Spinal cord (tissue), 10 donors: ENCODE data around the gene WDR27. TPM values are rescaled to one million over a fixed set of nuclear protein-coding genes. Genes with fewer than 3 reads are reported as not detected.
"Not testable (repeated sequence)": the region's sequence is repeated elsewhere in the genome, so short reads cannot be mapped to it uniquely, and the experiment has no call there.

Experiments used
- DNase-seq, 6 donors: peaks; one replicate each; pipeline versions ENCODE4 v3.0.0 to v3.0.0-alpha.2; 2013 to 2015; ENCODE audit warnings: low spot score in 6 of 6, low read depth in 4 of 6
- H3K27ac ChIP-seq: one replicate; pipeline ENCODE4 v1.5.1; 2013; ENCODE audit warnings: low read depth, low read length, control low read depth
- H3K27me3 ChIP-seq: one replicate; pipeline ENCODE4 v1.6.1; 2013; ENCODE audit warnings: low read length; ENCODE audit not compliant: control insufficient read depth, insufficient read depth
- H3K36me3 ChIP-seq: one replicate; pipeline ENCODE4 v1.6.1; 2013; ENCODE audit warnings: low read length; ENCODE audit not compliant: control insufficient read depth, insufficient read depth
- H3K4me1 ChIP-seq: one replicate; pipeline ENCODE4 v1.6.1; 2013; ENCODE audit warnings: low read length; ENCODE audit not compliant: control insufficient read depth, insufficient read depth
- H3K4me3 ChIP-seq: one replicate; pipeline ENCODE4 v1.5.1; 2013; ENCODE audit warnings: low read depth, low read length, control low read depth
- H3K9me3 ChIP-seq: one replicate; pipeline ENCODE4 v1.6.1; 2013; ENCODE audit warnings: low read length; ENCODE audit not compliant: control insufficient read depth, insufficient read depth
- WGBS: methylation state at CpG from one replicate; pipeline ENCODE4 v1.1.5; 2013; ENCODE audit warnings: missing lambda C conversion rate; ENCODE audit not compliant: insufficient coverage; 5-methylcytosine and 5-hydroxymethylcytosine counted together
- polyA plus RNA-seq, 2 donors: library from polyadenylated mRNA; unstranded; fragments of 120-200 nt; gene quantifications; one replicate each; pipeline ENCODE4 v1.2.1, GENCODE V29; 2013; ENCODE audit not compliant: insufficient read length in 2 of 2
- total RNA-seq, 2 donors: library from RNA; depleted of rRNA in 1 of 2; stranded (reverse); fragments of 120-200 nt in 1 of 2; fragments of >200 nt in 1 of 2; gene quantifications; one replicate each; pipeline versions ENCODE4 v1.2.3 to v1.2.4, GENCODE V29; 2013 to 2014
- donor health status: healthy.

Gene WDR27
- total and polyA plus RNA-seq, 4 donors: 29.5 to 69.3 (median 49.1) TPM

DNA sequence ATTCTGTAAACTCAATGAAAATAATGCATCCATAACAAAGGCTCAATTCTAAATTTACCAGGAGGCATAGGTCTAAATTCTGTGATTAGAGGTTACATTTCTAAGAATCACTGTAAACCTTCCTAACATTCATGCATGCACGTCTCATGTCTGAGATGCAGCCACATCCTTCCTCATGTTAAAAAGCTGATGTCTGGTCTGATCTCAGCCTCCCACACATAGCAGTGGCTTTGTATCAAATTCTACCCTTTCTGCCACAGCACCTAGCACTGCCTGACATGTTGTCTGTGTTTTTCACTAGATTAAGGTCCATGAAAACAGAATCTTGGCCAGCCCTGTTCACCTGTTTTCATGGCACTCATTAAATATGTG is 171.1 kb downstream of the WDR27 start:
- H3K27ac ChIP-seq: no peak overlapping the region
- H3K36me3 ChIP-seq: no peaks in the 10 kb centered on the region
- H3K9me3 ChIP-seq: peaks cover 2% of the 10 kb centered on the region
- 100% methylated on average over 1 of the region's 1 CpG for WGBS
- no peak overlapping the region for H3K4me3 ChIP-seq
- no peaks in the 10 kb centered on the region for H3K27me3 ChIP-seq
- H3K4me1 ChIP-seq: no peaks in the 10 kb centered on the region
- no peak for DNase-seq

DNA sequence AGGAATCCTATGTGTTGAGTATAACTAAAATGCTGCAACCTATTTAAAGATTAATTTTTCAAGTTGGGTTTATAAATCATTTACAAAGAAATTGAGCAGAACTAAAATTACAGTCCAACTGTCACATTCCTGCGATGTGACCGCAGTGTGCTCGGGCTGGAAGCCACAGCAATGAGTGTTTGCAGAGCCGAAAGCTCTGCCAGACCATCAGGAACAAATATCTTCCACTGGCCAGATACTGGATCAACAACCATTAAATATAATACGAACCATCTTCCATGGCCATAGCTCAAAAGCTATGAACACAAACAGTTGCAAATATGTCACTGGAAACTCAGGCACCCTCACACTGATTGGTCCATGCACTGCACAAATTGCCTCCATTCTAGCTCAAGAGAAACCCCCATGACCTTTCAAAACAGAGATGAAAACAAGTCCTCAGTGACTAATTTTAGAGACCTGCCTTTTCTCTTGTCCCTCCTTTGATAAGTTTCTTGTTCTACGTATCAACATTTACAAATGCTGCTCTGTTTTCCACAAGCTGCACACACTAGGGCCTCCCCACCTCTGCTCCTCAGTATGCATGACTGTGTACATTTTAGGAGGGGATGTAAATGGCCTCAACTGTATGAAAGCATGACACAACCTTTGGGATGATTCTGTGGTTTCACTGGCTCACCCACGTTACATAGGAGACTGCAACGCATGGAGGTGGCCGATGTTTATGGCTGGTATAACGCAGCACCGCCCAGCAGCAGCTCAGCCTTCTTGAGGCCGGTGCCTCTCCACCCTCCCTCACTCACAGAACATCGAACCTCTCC is 171.7 kb downstream of the WDR27 start:
- 86% methylated on average over 11 of the region's 13 CpGs for WGBS
- Histone ChIP-seq H3K27me3 (no peaks in the 10 kb centered on the region), H3K9me3 (peaks cover 2% of the 10 kb centered on the region), H3K4me1 (no peaks in the 10 kb centered on the region), H3K4me3 (no peak overlapping the region), H3K27ac (no peak overlapping the region), H3K36me3 (no peaks in the 10 kb centered on the region)
- DNase-seq: peak in 1 of 6 donors; percentile 34

- H3K36me3 ChIP-seq: no peaks in the 10 kb centered on the region
- H3K4me1 ChIP-seq: no peaks in the 10 kb centered on the region
- DNase-seq: no peak
- no peaks in the 10 kb centered on the region for H3K27me3 ChIP-seq
- no peaks in the 10 kb centered on the region for H3K9me3 ChIP-seq
- no peak overlapping the region for H3K27ac ChIP-seq
- no CpG with 5 or more reads among the region's 3 CpGs for WGBS
- no peak overlapping the region for H3K4me3 ChIP-seq
Measured at GRCh38 chr6:169528755-169529154, 173.1 kb downstream of the WDR27 start.

DNA sequence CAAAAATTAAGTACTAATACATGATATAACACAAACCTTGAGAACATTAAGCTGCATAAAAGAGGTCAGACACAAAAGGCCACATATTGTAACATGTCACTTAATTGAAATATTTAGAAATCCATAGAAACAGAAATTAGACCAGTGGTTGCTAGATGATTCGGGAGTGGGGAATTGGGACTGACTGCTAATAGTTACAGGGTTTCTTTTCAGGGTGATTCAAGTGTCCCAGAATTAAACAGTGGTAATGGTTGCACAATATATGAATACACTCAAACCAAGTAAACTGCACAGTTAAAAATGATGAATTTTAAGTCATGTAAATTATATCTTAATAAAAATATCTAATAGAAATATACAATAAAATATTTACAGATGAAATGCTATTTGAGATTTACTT is 174.5 kb downstream of the WDR27 start:
- H3K4me1 ChIP-seq: no peaks in the 10 kb centered on the region
- no peak for DNase-seq
- H3K27ac ChIP-seq: no peak overlapping the region
- no peaks in the 10 kb centered on the region for H3K9me3 ChIP-seq
- H3K36me3 ChIP-seq: no peaks in the 10 kb centered on the region
- H3K4me3 ChIP-seq: no peak overlapping the region
- WGBS: no CpG with 5 or more reads among the region's 1 CpG
- no peaks in the 10 kb centered on the region for H3K27me3 ChIP-seq

GRCh38 chr6:169521825-169522224 is 180.0 kb downstream of the WDR27 start:
- no peak overlapping the region for H3K27ac ChIP-seq
- no peak overlapping the region for H3K4me3 ChIP-seq
- peaks cover 4% of the 10 kb centered on the region for H3K9me3 ChIP-seq
- DNase-seq: no peak
- no peaks in the 10 kb centered on the region for H3K27me3 ChIP-seq
- no peaks in the 10 kb centered on the region for H3K4me1 ChIP-seq
- no peaks in the 10 kb centered on the region for H3K36me3 ChIP-seq

- Histone ChIP-seq H3K36me3 (no peaks in the 10 kb centered on the region), H3K4me3 (no peak overlapping the region), H3K4me1 (no peaks in the 10 kb centered on the region), H3K27ac (no peak overlapping the region), H3K9me3 (peaks cover 4% of the 10 kb centered on the region), H3K27me3 (no peaks in the 10 kb centered on the region)
- DNase-seq: peak in 1 of 6 donors; percentile 23
- WGBS: no CpG with 5 or more reads among the region's 2 CpGs
Measured at GRCh38 chr6:169520104-169520503, 181.7 kb downstream of the WDR27 start.

DNA sequence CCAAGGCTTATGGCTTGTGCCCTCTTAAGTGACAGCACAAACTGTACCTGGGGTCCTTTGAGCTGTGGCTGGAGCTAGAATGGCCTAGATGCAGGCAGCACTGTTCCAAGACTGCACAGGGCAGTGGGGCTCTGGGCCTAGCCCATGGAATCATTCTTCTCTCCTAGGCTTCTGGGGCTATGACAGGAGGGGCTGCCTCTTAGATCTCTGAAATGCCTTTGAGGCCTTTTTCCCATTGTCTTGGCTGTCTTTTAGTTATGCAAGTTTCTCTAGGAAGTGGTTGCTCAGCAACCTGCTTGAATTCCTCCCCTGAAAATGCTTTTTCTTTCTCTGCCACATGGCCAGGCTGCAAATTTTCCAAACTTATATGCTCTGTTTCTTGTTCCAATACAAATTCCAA is 183.4 kb downstream of the WDR27 start:
- Histone ChIP-seq H3K9me3 (peaks cover 4% of the 10 kb centered on the region), H3K27me3 (no peaks in the 10 kb centered on the region), H3K4me3 (no peak overlapping the region), H3K36me3 (no peaks in the 10 kb centered on the region), H3K4me1 (no peaks in the 10 kb centered on the region), H3K27ac (no peak overlapping the region)
- no peak for DNase-seq

- peaks cover 4% of the 10 kb centered on the region for H3K4me1 ChIP-seq
- no CpG with 5 or more reads among the region's 3 CpGs for WGBS
- no peak overlapping the region for H3K4me3 ChIP-seq
- no peak overlapping the region for H3K27ac ChIP-seq
- no peaks in the 10 kb centered on the region for H3K27me3 ChIP-seq
- H3K9me3 ChIP-seq: no peaks in the 10 kb centered on the region
- H3K36me3 ChIP-seq: no peaks in the 10 kb centered on the region
- peak in 1 of 6 donors; percentile 21 for DNase-seq
Measured at GRCh38 chr6:169513478-169514193, 188.2 kb downstream of the WDR27 start.

DNA sequence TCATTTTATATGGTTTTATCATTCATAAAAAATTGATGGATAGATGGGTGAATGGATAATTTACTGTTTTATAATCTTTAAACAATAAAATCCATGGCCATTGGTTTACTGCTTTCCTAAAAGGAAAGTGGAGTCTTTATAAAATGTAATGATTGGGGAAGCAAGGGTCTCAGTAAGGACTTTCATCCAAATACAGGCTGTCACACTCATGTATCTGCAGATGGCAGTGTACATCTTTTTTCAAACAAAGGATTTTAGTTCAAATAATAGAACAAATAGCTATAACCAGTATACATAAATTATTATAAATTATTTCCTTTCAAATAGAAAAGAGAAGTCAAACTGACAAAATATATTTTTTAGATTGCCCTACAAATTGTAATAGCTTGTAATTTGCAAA is 190.0 kb downstream of the WDR27 start:
- H3K9me3 ChIP-seq, DNase-seq, H3K4me3 ChIP-seq, H3K27me3 ChIP-seq, H3K4me1 ChIP-seq, H3K36me3 ChIP-seq, H3K27ac ChIP-seq: not testable (repeated sequence)

DNA sequence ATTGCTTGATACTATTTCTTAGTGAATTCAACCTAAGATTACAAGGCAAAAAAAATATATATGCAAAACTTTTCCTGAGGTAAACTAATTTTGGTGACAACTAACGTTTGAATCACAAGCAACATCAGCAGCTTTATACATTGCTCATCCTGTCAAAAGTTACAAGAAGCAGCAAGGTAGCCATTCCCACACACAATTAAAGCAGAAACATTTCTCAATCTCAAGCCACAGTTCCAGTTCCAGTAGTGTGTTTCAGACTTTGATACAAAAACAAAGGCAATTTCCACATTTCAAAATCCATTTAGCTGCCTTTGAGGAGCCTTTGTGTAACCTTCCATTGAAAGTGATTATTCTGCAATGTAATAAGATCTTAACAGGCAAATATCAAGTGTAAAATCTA is 191.0 kb downstream of the WDR27 start:
- Histone ChIP-seq H3K27ac (no peak overlapping the region), H3K4me3 (no peak overlapping the region), H3K27me3 (no peaks in the 10 kb centered on the region), H3K9me3 (peaks cover 3% of the 10 kb centered on the region), H3K4me1 (peaks cover 4% of the 10 kb centered on the region), H3K36me3 (no peaks in the 10 kb centered on the region)
- WGBS: 77% methylated on average over 1 of the region's 1 CpG
- DNase-seq: no peak
